Peyer's patch (tissue), 4 donors: ENCODE measurements around the gene ZNF831. TPM values are rescaled to one million over a fixed set of nuclear protein-coding genes. Genes with fewer than 3 reads are reported as not detected.

Experiments used
- DNase-seq, 3 donors: peaks; one replicate each; pipeline ENCODE4 v3.0.0-alpha.2; 2017 to 2019
- H3K27ac ChIP-seq, 4 donors: fragments of 200-600 bp; sonication (generic); one replicate each; pipeline ENCODE4 v1.5.1; 2016 to 2019
- H3K27me3 ChIP-seq, 2 donors: fragments of 200-600 bp; sonication (generic); one replicate each; pipeline ENCODE4 v1.5.1; 2019
- H3K36me3 ChIP-seq, 3 donors: fragments of 200-600 bp; sonication (generic); one replicate each; pipeline ENCODE4 v1.5.1; 2016 to 2019
- H3K4me1 ChIP-seq, 4 donors: fragments of 200-600 bp; sonication (generic); one replicate each; pipeline ENCODE4 v1.5.1; 2016 to 2019
- H3K4me3 ChIP-seq, 4 donors: fragments of 200-600 bp; sonication (generic); 1 replicate in 3 of 4; 2 replicates in 1 of 4; pipeline ENCODE4 v1.5.1; 2016 to 2019; ENCODE audit warnings: mild to moderate bottlenecking in 1 of 4
- H3K9me3 ChIP-seq, 4 donors: fragments of 200-600 bp; sonication (generic); one replicate each; pipeline ENCODE4 v1.5.1; 2016 to 2019; ENCODE audit warnings: mild to moderate bottlenecking in 1 of 4
- POLR2A ChIP-seq, 2 donors: fragments of 450-650 bp; IDR thresholded peaks; one replicate each; pipeline ENCODE4 v1.5.1; 2017; ENCODE audit warnings: antibody characterized with exemption in 2 of 2, mild to moderate bottlenecking in 2 of 2, moderate library complexity in 2 of 2
- total RNA-seq, 4 donors: library from RNA; depleted of rRNA; stranded (reverse); fragments of >200 nt; gene quantifications; one replicate each; pipeline ENCODE4 v1.1.0, GENCODE V29; 2016
- TF ChIP-seq, protein P1 (sequence below), 6 experiments: fragments of 450-650 bp in 4 of 6; fragments of 200-600 bp in 2 of 6; sonication (generic) in 1 of 6; IDR thresholded peaks; one replicate each; pipeline ENCODE4 v1.5.1; 2017 to 2019; ENCODE audit warnings: antibody characterized with exemption in 6 of 6, mild to moderate bottlenecking in 3 of 6, moderate library complexity in 1 of 6

Gene ZNF831
- total RNA-seq, 4 donors from 2014 or later, result 1.7 to 11.6 (median 2.3) TPM

GRCh38 chr20:59231124-59231804, 67.6 kb downstream of the ZNF831 start:
- Histone ChIP-seq H3K27me3 (no peaks in the 10 kb centered on the region), H3K4me1 (no peaks in the 10 kb centered on the region), H3K4me3 (no peak overlapping the region), H3K9me3 (no peaks in the 10 kb centered on the region), H3K36me3 (no peaks in the 10 kb centered on the region), H3K27ac (no peak overlapping the region)
- TF ChIP-seq, protein P1, sequence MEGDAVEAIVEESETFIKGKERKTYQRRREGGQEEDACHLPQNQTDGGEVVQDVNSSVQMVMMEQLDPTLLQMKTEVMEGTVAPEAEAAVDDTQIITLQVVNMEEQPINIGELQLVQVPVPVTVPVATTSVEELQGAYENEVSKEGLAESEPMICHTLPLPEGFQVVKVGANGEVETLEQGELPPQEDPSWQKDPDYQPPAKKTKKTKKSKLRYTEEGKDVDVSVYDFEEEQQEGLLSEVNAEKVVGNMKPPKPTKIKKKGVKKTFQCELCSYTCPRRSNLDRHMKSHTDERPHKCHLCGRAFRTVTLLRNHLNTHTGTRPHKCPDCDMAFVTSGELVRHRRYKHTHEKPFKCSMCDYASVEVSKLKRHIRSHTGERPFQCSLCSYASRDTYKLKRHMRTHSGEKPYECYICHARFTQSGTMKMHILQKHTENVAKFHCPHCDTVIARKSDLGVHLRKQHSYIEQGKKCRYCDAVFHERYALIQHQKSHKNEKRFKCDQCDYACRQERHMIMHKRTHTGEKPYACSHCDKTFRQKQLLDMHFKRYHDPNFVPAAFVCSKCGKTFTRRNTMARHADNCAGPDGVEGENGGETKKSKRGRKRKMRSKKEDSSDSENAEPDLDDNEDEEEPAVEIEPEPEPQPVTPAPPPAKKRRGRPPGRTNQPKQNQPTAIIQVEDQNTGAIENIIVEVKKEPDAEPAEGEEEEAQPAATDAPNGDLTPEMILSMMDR (IDR thresholded peaks at IDR 0.05), result no peak
- no peak for TF ChIP-seq POLR2A (IDR thresholded peaks at IDR 0.05)
- no peak for DNase-seq

DNA sequence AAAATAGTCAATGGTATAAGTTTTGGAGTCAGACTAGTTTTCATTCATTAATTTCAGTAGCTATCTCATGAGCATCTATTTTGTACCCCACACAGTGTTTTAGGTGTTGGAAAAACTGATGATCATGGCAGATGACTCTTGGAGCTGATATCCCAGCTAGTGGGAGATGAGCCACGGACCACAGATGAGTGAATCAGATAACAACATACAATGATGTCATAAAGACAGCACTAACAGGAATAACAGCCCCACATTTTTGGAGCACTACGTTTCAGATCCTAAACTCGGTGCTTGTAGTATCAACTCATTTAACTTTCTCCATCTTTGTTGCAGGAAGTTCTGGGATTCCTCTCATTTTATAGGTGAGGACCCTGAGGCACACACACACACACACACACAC, 69.0 kb downstream of the ZNF831 start:
- TF ChIP-seq, protein P1 (IDR thresholded peaks at IDR 0.05), result no peak
- TF ChIP-seq POLR2A (IDR thresholded peaks at IDR 0.05), result no peak
- no peak for DNase-seq
- no peaks in the 10 kb centered on the region for H3K27me3 ChIP-seq

GRCh38 chr20:59235226-59235625, 71.6 kb downstream of the ZNF831 start:
- TF ChIP-seq, protein P1 (IDR thresholded peaks at IDR 0.05), result no peak
- TF ChIP-seq POLR2A (IDR thresholded peaks at IDR 0.05), result no peak
- H3K36me3 ChIP-seq, result no peaks in the 10 kb centered on the region
- no peak overlapping the region for H3K4me3 ChIP-seq

More for the DNA sequence above, 69.0 kb downstream of the ZNF831 start:
- Histone ChIP-seq H3K4me1 (no peaks in the 10 kb centered on the region), H3K9me3 (no peaks in the 10 kb centered on the region), H3K27ac (no peak overlapping the region), H3K4me3 (no peak overlapping the region), H3K36me3 (no peaks in the 10 kb centered on the region)

GRCh38 chr20:59240006-59240405, 76.4 kb downstream of the ZNF831 start:
- Histone ChIP-seq H3K4me1 (no peaks in the 10 kb centered on the region), H3K27ac (no peak overlapping the region), H3K4me3 (no peak overlapping the region), H3K36me3 (no peaks in the 10 kb centered on the region), H3K27me3 (no peaks in the 10 kb centered on the region), H3K9me3 (no peaks in the 10 kb centered on the region)
- no peak for TF ChIP-seq POLR2A (IDR thresholded peaks at IDR 0.05)
- TF ChIP-seq, protein P1 (IDR thresholded peaks at IDR 0.05), result no peak
- no peak for DNase-seq

More at GRCh38 chr20:59235226-59235625, 71.6 kb downstream of the ZNF831 start:
- Histone ChIP-seq H3K27me3 (no peaks in the 10 kb centered on the region), H3K27ac (no peak overlapping the region), H3K9me3 (no peaks in the 10 kb centered on the region), H3K4me1 (no peaks in the 10 kb centered on the region)
- no peak for DNase-seq

GRCh38 chr20:59242714-59243626, 79.3 kb downstream of the ZNF831 start:
- H3K9me3 ChIP-seq, result no peaks in the 10 kb centered on the region
- H3K27ac ChIP-seq, result no peak overlapping the region
- no peaks in the 10 kb centered on the region for H3K27me3 ChIP-seq
- H3K4me3 ChIP-seq, result no peak overlapping the region
- no peak for DNase-seq
- no peaks in the 10 kb centered on the region for H3K36me3 ChIP-seq
- TF ChIP-seq POLR2A (IDR thresholded peaks at IDR 0.05), result no peak
- TF ChIP-seq, protein P1 (IDR thresholded peaks at IDR 0.05), result no peak
- H3K4me1 ChIP-seq, result no peaks in the 10 kb centered on the region
